DLD1 (cell line): ENCODE results near the gene CA10.

Experiments
- in situ Hi-C: cut with HindIII; loops from 2 replicates; pipeline ENCODE4 v1.10.0; 2017; ENCODE audit warnings: low sequenced_read_pairs

Gene CA10

GRCh38 chr17:52158450-52159042 is at the start of gene CA10:
Gene CA10 (minus strand): TSS chr17:52158714.
- in situ Hi-C loops = no loop called here

DNA sequence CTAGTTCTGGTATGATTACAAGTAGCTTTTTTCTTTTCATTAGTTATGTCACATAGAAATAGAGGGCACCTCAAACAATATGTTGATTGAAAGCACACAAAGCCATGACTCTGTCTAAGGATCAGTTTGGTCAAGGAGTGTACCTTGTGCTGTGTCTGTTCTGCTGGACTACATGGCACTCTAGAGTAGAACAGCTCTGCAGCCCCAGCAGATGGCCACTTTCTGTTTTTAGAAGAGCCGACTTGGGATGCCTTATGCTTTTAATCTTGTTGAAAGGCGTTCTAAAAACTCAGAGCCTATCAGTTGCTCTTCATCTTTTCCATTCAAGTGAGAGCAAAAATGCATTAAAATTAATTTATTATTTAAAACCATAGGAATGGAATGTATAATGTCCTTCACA is 49.3 kb upstream of the CA10 start:
- in situ Hi-C loops = no loop called here

DNA sequence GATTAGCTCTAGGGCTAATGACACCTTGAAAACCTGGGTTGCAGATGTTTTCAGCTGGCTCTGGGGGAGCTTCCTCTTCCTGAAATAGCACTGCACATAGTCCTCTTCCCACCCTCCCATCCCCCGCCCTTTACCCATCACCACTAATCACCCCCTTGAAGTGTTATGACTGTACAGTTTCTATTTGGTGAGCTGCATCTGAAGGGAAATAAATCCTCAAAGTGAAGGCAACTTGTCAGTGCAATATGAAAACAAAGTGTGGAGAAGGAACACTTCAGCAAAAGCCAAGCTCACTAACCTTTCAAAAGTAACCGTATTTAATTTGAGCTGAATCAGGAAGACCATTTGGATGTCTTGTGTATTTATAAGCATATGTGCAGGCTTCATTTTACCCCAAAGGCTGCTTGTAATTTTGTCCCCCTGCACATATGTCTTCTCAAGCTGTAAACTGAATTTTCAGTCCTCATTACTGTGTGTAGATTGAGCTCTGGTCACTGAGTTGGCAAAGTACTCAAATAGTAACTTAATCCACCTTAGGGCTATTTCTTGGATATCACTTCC is 44.1 kb upstream of the CA10 start:
- in situ Hi-C loops = no loop called here

GRCh38 chr17:52201767-52202519 is 43.4 kb upstream of the CA10 start:
- in situ Hi-C loops = no loop called here

DNA sequence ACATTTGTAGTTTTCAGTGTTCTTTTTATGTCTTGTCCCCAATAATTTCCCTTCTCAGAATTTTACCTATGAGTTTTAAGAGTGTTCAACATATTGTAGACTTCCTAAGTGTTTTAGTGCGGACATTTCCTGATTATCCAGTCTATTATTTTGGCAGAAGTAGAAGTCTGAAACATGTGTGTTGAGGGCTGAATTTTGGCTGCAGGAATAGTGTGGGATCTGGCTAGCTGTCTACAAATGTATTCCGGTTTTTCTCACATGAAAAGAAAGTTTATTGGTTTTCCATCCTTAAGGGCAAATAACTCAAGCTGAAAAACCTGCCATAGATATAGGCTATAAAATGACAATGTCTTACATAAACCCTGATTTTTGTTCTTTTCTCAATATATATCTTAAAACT is 33.0 kb upstream of the CA10 start:
- in situ Hi-C loops = no loop called here

- in situ Hi-C loops = no loop called here
Observed at GRCh38 chr17:52181782-52182181, 23.3 kb upstream of the CA10 start.

GRCh38 chr17:52178012-52178411 is 19.5 kb upstream of the CA10 start:
- in situ Hi-C loops = no loop called here

- in situ Hi-C loops = no loop called here
Observed at GRCh38 chr17:52170963-52171572, 12.6 kb upstream of the CA10 start.

- in situ Hi-C loops = no loop called here
Observed at GRCh38 chr17:52160136-52160567, 1.6 kb upstream of the CA10 start.

GRCh38 chr17:52159246-52160135 is 977 bp upstream of the CA10 start:
- in situ Hi-C loops = no loop called here

- in situ Hi-C loops = no loop called here
Observed at GRCh38 chr17:52157603-52158449, 688 bp downstream of the CA10 start.

GRCh38 chr17:52156576-52157570 is 1.6 kb downstream of the CA10 start:
- in situ Hi-C loops = no loop called here

DNA sequence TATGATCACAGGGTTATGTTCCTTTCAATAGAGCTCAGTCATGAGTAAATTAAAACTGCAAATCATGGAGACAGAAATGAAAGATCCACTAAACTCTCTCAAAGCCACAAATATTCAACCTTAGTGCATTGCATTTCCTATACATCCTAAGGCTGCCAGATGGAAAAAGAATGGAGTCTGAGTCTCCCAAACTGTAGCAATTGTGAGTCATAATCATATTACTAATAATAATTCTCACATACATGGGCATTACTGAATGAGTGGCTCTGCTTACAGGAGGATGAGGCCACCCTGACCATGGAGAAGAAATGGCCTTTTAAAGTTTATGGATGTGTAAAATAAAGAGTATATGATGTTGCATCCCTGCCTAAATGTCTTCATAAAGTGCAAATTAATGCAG is 3.2 kb downstream of the CA10 start:
- in situ Hi-C loops = no loop called here

DNA sequence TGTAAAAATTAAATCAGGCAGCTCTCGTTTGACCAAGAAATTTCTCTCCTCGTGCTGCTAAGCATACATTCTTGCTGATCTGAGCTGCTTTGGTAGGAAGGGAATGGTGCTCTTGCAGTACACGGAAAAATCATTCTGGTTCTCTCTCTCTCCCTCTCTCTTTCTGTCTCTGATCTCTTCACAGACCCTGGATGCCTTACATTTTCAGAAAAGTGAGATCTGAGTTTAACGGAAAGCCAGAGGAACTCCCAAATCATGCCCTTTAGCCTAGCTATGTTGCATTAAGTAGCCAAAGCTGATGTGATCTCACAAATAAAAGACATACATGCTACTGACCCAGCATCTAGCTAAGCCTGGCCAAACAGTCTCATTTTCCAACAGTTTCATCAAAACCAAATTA is 4.0 kb downstream of the CA10 start:
- in situ Hi-C loops = no loop called here

DNA sequence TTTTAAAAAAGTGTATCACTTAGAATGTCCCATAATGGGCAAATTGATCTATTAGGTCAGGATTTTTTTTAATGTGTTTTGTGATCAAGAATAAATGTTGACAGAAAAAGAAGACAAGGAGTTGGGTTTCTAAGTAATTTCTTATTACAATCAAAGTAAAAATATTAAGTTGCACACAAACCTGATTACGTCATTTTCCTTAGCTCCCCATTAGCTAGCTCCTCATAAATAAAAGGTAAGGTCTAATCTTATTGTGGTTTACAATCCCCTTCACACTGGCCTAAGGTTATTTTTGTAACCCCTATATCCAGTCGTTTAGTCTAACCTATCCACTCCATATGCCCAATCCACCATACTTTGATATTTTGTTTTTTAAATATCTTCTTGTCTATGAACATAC is 7.6 kb downstream of the CA10 start:
- in situ Hi-C loops = no loop called here

DNA sequence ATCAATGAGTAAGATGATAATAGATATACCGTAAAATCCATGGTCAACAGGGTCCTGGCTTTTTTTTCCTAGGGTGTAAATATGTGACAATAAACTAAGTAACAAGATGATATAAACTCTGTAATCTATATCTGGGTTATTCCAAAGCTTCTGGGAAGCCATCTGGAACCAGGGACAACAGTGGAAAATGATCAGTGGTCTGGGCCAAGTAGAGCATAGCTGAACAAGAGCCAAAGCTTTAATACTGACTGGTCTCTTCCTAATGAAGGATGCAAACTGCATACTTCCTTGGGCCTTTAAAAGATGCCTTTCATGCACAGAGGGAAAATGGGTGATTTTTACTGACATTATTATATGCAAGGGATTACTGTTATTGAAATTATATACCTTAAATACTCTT is 8.9 kb downstream of the CA10 start:
- in situ Hi-C loops = no loop called here

- in situ Hi-C loops = no loop called here
Observed at GRCh38 chr17:52148969-52149351, 9.6 kb downstream of the CA10 start.

DNA sequence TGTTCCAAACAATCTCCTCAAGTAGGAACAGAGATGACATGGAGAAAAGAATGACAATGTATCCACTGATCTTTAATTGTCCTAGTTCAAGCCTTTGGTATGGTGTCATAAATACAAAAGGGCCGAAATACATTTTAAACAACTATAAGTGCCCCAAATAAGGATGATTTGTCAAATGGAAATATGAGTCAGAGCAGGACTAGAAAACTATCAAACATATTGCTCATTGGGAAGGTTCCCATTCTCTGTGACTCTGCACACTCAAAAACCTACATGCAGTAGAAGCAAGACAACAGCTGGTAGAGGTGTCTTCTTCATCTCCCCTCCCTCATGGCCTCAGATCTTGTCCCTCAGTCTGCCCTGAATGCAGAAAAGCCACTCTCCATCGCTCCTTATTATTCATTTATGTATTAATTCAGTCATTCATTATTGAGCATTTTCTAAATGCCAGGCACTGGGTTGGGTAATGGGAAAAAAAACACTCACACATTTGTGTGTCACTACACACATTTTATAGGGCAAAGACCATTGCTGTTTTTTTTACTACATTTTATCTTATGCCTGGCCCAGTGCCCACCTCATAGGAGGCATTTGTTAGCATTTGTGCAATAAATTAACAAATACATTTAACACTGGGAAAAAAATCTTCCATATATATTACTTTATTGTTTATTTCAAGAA is 10.1 kb downstream of the CA10 start:
- in situ Hi-C loops = no loop called here
